ENCODE data around the gene RCAN2. TPM values are rescaled to one million over a fixed set of nuclear protein-coding genes. Genes with fewer than 3 reads are reported as not detected.
A peak's percentile ranks its signal among the peaks of the same experiment; 100 is the strongest.

RCAN2 gene
- total RNA-seq, 1 experiment from 2014 or later, result 0.44 TPM

GRCh38 chr6:46412662-46413061, 78.6 kb downstream of the RCAN2 start:
- TF ChIP-seq CTCF (conservative IDR thresholded peaks at IDR 0.05) (no peak), EZH2 (IDR thresholded peaks at IDR 0.05; ENCODE audit: low read depth) (no peak)
- DNase-seq, result no peak
- no TSS peak for BruUV-seq (replicated peaks)
- Histone ChIP-seq H2AFZ (no peak overlapping the region), H3K4me3 (no peak overlapping the region), H4K20me1 (ENCODE audit: insufficient read depth) (no peaks in the 10 kb centered on the region), H3K4me1 (replicated peaks; ENCODE audit: insufficient read depth) (no peaks in the 10 kb centered on the region), H3K9me2 (ENCODE audit: insufficient read depth) (no peaks in the 10 kb centered on the region), H3K27me3 (ENCODE audit: insufficient read depth, low read depth) (no peaks in the 10 kb centered on the region), H3K79me2 (ENCODE audit: low read depth) (no peaks in the 10 kb centered on the region), H3K9me3 (ENCODE audit: insufficient read depth, low read depth) (no peaks in the 10 kb centered on the region), H3K36me3 (ENCODE audit: low read depth) (no peaks in the 10 kb centered on the region), H3F3A (ENCODE audit: insufficient read depth, low read depth) (no peaks in the 10 kb centered on the region), H3K4me2 (no peak overlapping the region), H3K27ac (no peak overlapping the region)
- POLR2A ChIA-PET (ENCODE audit: unreplicated experiment), result interaction anchor here (0.7 kb wide), 1 partner anchor 104 kb away, joined by 7 read pairs; no protein-coding TSS in a partner anchor
- CTCF ChIA-PET, result interaction anchor here (0.6 to 0.9 kb wide), 2 partner anchors 13 to 322 kb away, joined by 3 to 4 read pairs; no protein-coding TSS in a partner anchor
- intact Hi-C loops (cut with micrococcal nuclease; ENCODE audit: unreplicated experiment), result loop anchor here (5.0 to 10.0 kb wide), 3 partner anchors 892 to 1935 kb away; partner anchors contain the start of gene TNFRSF21

GRCh38 chr6:46411456-46412197, 79.6 kb downstream of the RCAN2 start:
- Histone ChIP-seq H3K9me3 (ENCODE audit: insufficient read depth, low read depth) (no peaks in the 10 kb centered on the region), H3F3A (ENCODE audit: insufficient read depth, low read depth) (no peaks in the 10 kb centered on the region), H4K20me1 (ENCODE audit: insufficient read depth) (no peaks in the 10 kb centered on the region), H3K79me2 (ENCODE audit: low read depth) (no peaks in the 10 kb centered on the region), H3K36me3 (ENCODE audit: low read depth) (no peaks in the 10 kb centered on the region), H3K27ac (no peak overlapping the region), H3K27me3 (ENCODE audit: insufficient read depth, low read depth) (no peaks in the 10 kb centered on the region), H3K4me3 (no peak overlapping the region), H3K4me1 (replicated peaks; ENCODE audit: insufficient read depth) (no peaks in the 10 kb centered on the region), H2AFZ (no peak overlapping the region), H3K9me2 (ENCODE audit: insufficient read depth) (no peaks in the 10 kb centered on the region), H3K4me2 (no peak overlapping the region)
- no TSS peak for BruUV-seq (replicated peaks)
- POLR2A ChIA-PET (ENCODE audit: unreplicated experiment), result interaction anchor here (0.7 kb wide), 1 partner anchor 105 kb away, joined by 7 read pairs; no protein-coding TSS in a partner anchor
- intact Hi-C loops (cut with micrococcal nuclease; ENCODE audit: unreplicated experiment), result loop anchor here (5.0 to 10.0 kb wide), 3 partner anchors 893 to 1934 kb away; partner anchors contain the start of gene TNFRSF21
- TF ChIP-seq EZH2 (IDR thresholded peaks at IDR 0.05; ENCODE audit: low read depth), result no peak
- CTCF ChIA-PET, result interaction anchor here (0.6 kb wide), 2 partner anchors 320 to 461 kb away, joined by 3 to 4 read pairs; no protein-coding TSS in a partner anchor
- no peak for DNase-seq

- Histone ChIP-seq H3K4me2 (no peak overlapping the region), H3K27ac (no peak overlapping the region), H3K79me2 (ENCODE audit: low read depth) (no peaks in the 10 kb centered on the region), H3K27me3 (ENCODE audit: insufficient read depth, low read depth) (no peaks in the 10 kb centered on the region), H3K4me3 (no peak overlapping the region), H3K9me2 (ENCODE audit: insufficient read depth) (no peaks in the 10 kb centered on the region), H2AFZ (no peak overlapping the region), H3F3A (ENCODE audit: insufficient read depth, low read depth) (no peaks in the 10 kb centered on the region), H3K9me3 (ENCODE audit: insufficient read depth, low read depth) (no peaks in the 10 kb centered on the region), H3K36me3 (ENCODE audit: low read depth) (no peaks in the 10 kb centered on the region), H3K4me1 (replicated peaks; ENCODE audit: insufficient read depth) (no peaks in the 10 kb centered on the region), H4K20me1 (ENCODE audit: insufficient read depth) (no peaks in the 10 kb centered on the region)
- intact Hi-C loops (cut with micrococcal nuclease; ENCODE audit: unreplicated experiment), result loop anchor here (1.0 to 10.0 kb wide), 7 partner anchors 189 to 1933 kb away; partner anchors contain the start of gene TNFRSF21
- BruUV-seq (replicated peaks), result no TSS peak
- TF ChIP-seq EZH2 (IDR thresholded peaks at IDR 0.05; ENCODE audit: low read depth) (no peak), CTCF (conservative IDR thresholded peaks at IDR 0.05) (peak; percentile 91)
- ChIA-PET POLR2A (ENCODE audit: unreplicated experiment) (no interaction called here), CTCF (interaction anchor here (0.6 to 1.6 kb wide), 6 partner anchors 10 to 480 kb away, joined by 3 to 11 read pairs (median 4); no protein-coding TSS in a partner anchor)
- DNase-seq, result peak in 1 of 2 experiments; percentile 23
Observed at GRCh38 chr6:46410334-46410953, 80.8 kb downstream of the RCAN2 start.

Data from PC-9 (cell line).